Omental fat pad (tissue), 4 donors: ENCODE results near the gene MPP2. TPM values are rescaled to one million over a fixed set of nuclear protein-coding genes. Genes with fewer than 3 reads are reported as not detected.

Source experiments
- ATAC-seq: fragments of 150-250 bp; one replicate; pipeline ENCODE4 v1.9.1; 2016; ENCODE audit warnings: mild to moderate bottlenecking, moderate library complexity; ENCODE audit not compliant: low FRiP score
- DNase-seq: peaks from one replicate; pipeline ENCODE4 v3.0.0-alpha.2; 2019; ENCODE audit warnings: low spot score
- CTCF ChIP-seq, 3 donors: fragments of 450-650 bp; IDR thresholded peaks; one replicate each; pipeline ENCODE4 v1.5.1; 2016 to 2017; ENCODE audit warnings: antibody characterized with exemption in 3 of 3, mild to moderate bottlenecking in 3 of 3, moderate library complexity in 2 of 3
- total RNA-seq, 4 donors: library from RNA; depleted of rRNA; stranded (reverse); fragments of >200 nt; gene quantifications; one replicate each; pipeline ENCODE4 v1.1.0, GENCODE V29; 2016

The MPP2 gene
- total RNA-seq, 4 donors from 2014 or later, result 1.3 to 4.5 (median 3.2) TPM

GRCh38 chr17:43890240-43890639 lies 17.1 kb downstream of the MPP2 start:
- no peak for DNase-seq
- no peak for ATAC-seq
- TF ChIP-seq CTCF (IDR thresholded peaks at IDR 0.05), result no peak

GRCh38 chr17:43888548-43888947 lies 18.8 kb downstream of the MPP2 start:
- TF ChIP-seq CTCF (IDR thresholded peaks at IDR 0.05), result no peak
- DNase-seq, result no peak

GRCh38 chr17:43882761-43883415 lies 24.4 kb downstream of the MPP2 start:
- TF ChIP-seq CTCF (IDR thresholded peaks at IDR 0.05), result no peak
- DNase-seq, result no peak
- no peak for ATAC-seq

More at GRCh38 chr17:43888548-43888947, 18.8 kb downstream of the MPP2 start:
- no peak for ATAC-seq

GRCh38 chr17:43881758-43882505 lies 25.4 kb downstream of the MPP2 start:
- TF ChIP-seq CTCF (IDR thresholded peaks at IDR 0.05), result no peak
- DNase-seq (no peak), ATAC-seq (no peak)

GRCh38 chr17:43881181-43881580 lies 26.2 kb downstream of the MPP2 start:
- no peak for DNase-seq
- TF ChIP-seq CTCF (IDR thresholded peaks at IDR 0.05), result no peak
- no peak for ATAC-seq

- no peak for ATAC-seq
- no peak for DNase-seq
- no peak for TF ChIP-seq CTCF (IDR thresholded peaks at IDR 0.05)
These were observed 26.8 kb downstream of the MPP2 start for GRCh38 chr17:43880420-43880991.
